Effector CD8-positive, alpha-beta T cell (primary cell): ENCODE results near the gene CASR.

Experiments
- DNase-seq: peaks from one replicate; lab custom pipeline; 2025; lab: John Stamatoyannopoulos, UW

CASR gene

GRCh38 chr3:122258757-122259371 lies 75.4 kb downstream of the CASR start:
- DNase-seq, result no peak

GRCh38 chr3:122260206-122260605 lies 76.7 kb downstream of the CASR start:
- no peak for DNase-seq

- DNase-seq, result no peak
Measured at GRCh38 chr3:122263058-122263457, 79.6 kb downstream of the CASR start.

GRCh38 chr3:122263974-122264588 lies 80.6 kb downstream of the CASR start:
- no peak for DNase-seq

GRCh38 chr3:122265957-122266356 lies 82.5 kb downstream of the CASR start:
- no peak for DNase-seq

- DNase-seq, result no peak
Measured at GRCh38 chr3:122268257-122269024, 85.0 kb downstream of the CASR start.

GRCh38 chr3:122269045-122269444 lies 85.6 kb downstream of the CASR start:
- no peak for DNase-seq

- DNase-seq, result no peak
Measured at GRCh38 chr3:122271246-122271898, 87.9 kb downstream of the CASR start.

GRCh38 chr3:122272879-122273278 lies 89.4 kb downstream of the CASR start:
- DNase-seq, result no peak

- DNase-seq, result no peak
Measured at GRCh38 chr3:122273498-122273897, 90.0 kb downstream of the CASR start.

GRCh38 chr3:122281891-122282290 lies 98.4 kb downstream of the CASR start:
- no peak for DNase-seq

- no peak for DNase-seq
Measured at GRCh38 chr3:122283796-122284445, 100.5 kb downstream of the CASR start.

GRCh38 chr3:122284486-122284885 lies 101.0 kb downstream of the CASR start:
- DNase-seq, result no peak

GRCh38 chr3:122294359-122294758 lies 110.9 kb downstream of the CASR start:
- DNase-seq, result no peak

GRCh38 chr3:122295266-122296062 lies 112.0 kb downstream of the CASR start:
- DNase-seq, result no peak

GRCh38 chr3:122298239-122298638 lies 114.8 kb downstream of the CASR start:
- DNase-seq, result no peak

- DNase-seq, result no peak
Measured at GRCh38 chr3:122299215-122299614, 115.7 kb downstream of the CASR start.

GRCh38 chr3:122299872-122300460 lies 116.5 kb downstream of the CASR start:
- DNase-seq, result peak; percentile 15

GRCh38 chr3:122301063-122301462 lies 117.6 kb downstream of the CASR start:
- no peak for DNase-seq

GRCh38 chr3:122305818-122306621 lies 122.6 kb downstream of the CASR start:
- DNase-seq, result no peak
